22Rv1 (cell line): Measurements from ENCODE around the gene EVI2A.

Source experiments
- H3K27ac ChIP-seq: fragments of 450-650 bp; 2 replicates; pipeline ENCODE4 v1.5.1; 2017
- ZFX ChIP-seq: fragments of 450-650 bp; IDR thresholded peaks from 2 replicates; pipeline ENCODE4 v1.6.1; 2017; ENCODE audit warnings: antibody characterized with exemption, borderline replicate concordance
- TF ChIP-seq, protein P1 (sequence below): fragments of 450-650 bp; IDR thresholded peaks from 2 replicates; pipeline ENCODE4 v1.5.1; 2017; ENCODE audit warnings: mild to moderate bottlenecking

EVI2A gene

DNA sequence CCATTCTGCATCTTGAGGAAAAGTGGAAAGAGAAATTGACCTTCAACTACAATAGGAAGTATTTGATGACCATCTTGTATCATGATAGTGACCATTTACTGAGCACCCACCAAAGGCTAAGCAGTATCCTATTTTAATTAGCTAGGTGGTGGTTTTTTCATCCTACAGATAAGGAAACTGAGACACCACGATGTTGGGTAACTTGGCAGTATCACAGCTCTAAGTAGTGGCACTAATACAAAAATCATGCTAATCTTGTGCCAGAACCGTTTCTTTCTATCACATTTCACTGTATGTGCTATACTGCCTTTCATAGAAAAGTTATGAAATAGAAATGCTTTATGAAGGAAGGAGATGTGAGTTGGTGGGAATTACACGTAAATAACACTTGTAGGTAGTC lies 9.9 kb downstream of the EVI2A start:
- TF ChIP-seq, protein P1, sequence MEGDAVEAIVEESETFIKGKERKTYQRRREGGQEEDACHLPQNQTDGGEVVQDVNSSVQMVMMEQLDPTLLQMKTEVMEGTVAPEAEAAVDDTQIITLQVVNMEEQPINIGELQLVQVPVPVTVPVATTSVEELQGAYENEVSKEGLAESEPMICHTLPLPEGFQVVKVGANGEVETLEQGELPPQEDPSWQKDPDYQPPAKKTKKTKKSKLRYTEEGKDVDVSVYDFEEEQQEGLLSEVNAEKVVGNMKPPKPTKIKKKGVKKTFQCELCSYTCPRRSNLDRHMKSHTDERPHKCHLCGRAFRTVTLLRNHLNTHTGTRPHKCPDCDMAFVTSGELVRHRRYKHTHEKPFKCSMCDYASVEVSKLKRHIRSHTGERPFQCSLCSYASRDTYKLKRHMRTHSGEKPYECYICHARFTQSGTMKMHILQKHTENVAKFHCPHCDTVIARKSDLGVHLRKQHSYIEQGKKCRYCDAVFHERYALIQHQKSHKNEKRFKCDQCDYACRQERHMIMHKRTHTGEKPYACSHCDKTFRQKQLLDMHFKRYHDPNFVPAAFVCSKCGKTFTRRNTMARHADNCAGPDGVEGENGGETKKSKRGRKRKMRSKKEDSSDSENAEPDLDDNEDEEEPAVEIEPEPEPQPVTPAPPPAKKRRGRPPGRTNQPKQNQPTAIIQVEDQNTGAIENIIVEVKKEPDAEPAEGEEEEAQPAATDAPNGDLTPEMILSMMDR: no peak
- TF ChIP-seq ZFX: no peak
- no peak overlapping the region for H3K27ac ChIP-seq

DNA sequence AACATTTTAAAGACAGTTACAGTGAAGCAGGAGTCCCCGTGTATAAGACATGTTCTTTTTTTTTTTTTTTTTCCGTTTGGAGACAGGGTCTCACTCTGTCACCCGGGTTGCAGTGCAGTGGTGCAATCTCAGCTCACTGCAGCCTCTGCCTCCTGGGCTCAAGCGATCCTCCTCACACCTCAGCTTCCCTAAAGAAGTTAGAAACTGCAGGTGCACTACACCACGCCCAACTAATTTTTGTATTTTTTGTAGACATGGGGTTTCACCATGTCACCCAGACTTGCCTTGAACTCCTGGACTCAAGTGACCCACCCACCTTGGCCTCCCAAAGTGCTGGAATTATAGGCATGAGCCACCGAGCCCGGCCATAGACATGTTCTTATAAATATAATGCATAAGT lies 10.5 kb downstream of the EVI2A start:
- TF ChIP-seq ZFX: no peak
- TF ChIP-seq, protein P1: no peak
- no peak overlapping the region for H3K27ac ChIP-seq

DNA sequence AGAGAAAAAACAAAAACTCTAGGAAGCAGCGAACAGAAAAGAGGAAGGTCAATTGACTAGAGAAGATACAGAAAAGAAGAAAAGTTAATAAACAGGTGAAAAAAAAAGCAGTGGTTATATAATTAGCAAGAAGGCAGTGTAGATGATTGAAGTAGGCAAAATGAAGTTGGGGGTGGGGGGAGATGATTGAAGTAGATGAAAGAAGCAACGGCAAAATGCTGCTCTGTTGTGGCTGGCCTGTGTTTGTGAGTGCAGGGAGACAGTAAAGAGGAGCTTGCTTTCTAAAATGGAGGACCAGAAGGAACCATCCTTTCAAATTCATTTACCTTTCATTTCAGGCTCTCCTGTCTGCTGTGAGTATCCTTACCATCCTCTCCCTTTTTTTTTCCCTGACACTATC lies 11.2 kb downstream of the EVI2A start:
- no peak overlapping the region for H3K27ac ChIP-seq
- TF ChIP-seq ZFX: no peak
- TF ChIP-seq, protein P1: no peak

DNA sequence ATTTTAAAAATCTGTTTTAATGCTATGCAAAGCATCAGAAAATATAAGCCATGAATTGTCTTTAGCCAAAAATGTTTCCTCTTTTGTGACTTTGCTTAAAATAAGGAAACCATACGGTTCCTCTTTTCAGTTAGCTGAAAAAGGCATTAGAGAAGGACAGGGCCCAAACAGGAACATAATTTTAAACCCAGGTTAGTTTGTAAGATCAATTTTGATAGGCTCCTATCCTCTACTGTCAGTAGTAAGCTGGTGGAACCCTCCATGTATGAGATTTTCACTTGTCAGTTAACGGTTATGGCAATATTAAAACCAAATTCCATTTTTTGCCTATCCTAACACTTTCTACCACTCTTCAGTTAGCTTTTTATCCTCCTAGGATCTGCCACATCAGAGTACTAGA lies 11.9 kb downstream of the EVI2A start:
- no peak for TF ChIP-seq ZFX
- TF ChIP-seq, protein P1: no peak
- no peak overlapping the region for H3K27ac ChIP-seq

DNA sequence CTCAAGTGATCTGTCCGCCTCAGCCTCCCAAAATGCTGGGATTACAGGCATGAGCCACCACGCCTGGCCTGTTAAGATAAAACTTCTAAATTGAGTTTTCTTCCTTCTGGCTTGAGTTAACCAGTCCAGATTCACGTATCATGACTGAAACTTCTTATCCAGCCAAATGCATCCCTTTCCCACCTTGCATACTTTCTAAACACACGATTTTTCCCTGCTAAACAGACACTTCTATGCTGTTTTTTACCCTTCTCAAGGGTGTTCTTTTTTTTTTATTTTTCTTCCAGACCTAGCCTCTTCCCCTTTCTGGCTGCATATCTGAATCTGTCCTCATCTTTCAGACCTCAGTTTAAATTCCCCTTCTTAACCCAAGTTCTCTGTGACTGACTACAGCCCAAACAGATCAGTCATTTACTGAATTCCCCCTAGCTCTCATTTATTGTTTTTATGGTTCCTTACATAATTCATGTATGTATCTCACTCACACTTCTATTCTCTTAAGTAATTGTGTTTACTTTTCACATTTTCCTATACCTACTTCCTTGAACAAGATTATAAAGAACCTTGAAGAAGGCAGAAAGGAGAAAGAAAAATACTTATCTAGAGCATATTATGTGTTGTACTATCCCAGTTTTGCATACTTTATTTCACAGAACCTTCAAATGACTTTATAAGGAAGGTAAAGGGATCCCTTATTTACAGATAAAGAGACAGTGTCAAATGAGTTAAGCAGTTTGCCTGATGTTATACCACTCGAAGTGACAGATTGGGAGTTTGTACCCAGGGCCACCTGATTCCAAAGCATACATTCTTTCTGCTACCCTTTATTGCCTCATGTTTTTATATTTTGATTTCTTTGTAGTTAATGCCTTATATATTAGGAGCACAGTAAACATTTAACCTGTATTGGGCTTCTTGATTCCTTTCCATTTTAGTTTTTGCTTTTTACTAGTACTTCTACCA lies 12.8 kb downstream of the EVI2A start:
- TF ChIP-seq, protein P1: no peak
- TF ChIP-seq ZFX: no peak
- H3K27ac ChIP-seq: no peak overlapping the region

DNA sequence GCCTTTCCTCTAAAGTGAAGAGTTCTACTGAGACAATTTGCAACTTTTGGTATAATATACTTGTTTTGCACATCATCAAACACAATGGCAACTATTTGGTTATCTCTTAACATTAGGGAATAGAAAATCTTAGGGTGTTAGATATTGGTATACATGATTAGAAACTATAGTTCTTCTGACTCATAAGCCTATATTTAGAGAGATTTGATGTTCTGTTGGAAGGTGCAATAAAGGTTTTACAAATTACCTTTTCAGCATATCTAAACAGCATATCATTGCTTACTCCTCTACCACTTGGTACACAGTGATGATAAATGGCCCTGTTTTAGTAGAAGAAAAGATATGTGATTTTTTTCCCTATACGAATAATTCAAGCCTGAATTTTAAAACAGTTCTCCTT lies 13.8 kb downstream of the EVI2A start:
- no peak overlapping the region for H3K27ac ChIP-seq

DNA sequence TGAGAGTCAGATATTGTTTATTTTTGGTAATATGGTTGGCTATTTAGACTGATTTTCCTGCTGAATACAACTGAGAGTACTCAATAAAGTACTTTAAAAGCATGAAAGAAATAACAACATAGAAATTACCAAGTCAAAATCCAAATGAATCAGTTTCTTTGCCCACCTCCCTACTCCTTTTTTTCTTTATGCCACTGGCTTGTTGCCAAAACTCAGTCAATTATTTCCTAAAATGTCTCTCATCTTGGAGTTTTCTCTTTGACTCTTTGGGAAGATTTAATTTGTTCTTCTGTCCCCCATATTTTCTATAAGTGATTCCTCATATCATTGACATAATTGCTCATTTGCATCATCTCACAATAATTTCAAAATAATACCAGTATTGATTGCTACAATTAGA lies 21.8 kb downstream of the EVI2A start:
- TF ChIP-seq, protein P1: no peak
- TF ChIP-seq ZFX: no peak
- H3K27ac ChIP-seq: no peak overlapping the region

More for the DNA sequence above, 13.8 kb downstream of the EVI2A start:
- TF ChIP-seq, protein P1: no peak
- TF ChIP-seq ZFX: no peak
